ENCODE measurements around the gene EPHB2. TPM values are rescaled to one million over a fixed set of nuclear protein-coding genes. Genes with fewer than 3 reads are reported as not detected.

The EPHB2 gene
- total and polyA plus RNA-seq, 2 donors (not counting 1 experiment from before 2014, with no cell fraction given), result 0.07 to 0.39 TPM

DNA sequence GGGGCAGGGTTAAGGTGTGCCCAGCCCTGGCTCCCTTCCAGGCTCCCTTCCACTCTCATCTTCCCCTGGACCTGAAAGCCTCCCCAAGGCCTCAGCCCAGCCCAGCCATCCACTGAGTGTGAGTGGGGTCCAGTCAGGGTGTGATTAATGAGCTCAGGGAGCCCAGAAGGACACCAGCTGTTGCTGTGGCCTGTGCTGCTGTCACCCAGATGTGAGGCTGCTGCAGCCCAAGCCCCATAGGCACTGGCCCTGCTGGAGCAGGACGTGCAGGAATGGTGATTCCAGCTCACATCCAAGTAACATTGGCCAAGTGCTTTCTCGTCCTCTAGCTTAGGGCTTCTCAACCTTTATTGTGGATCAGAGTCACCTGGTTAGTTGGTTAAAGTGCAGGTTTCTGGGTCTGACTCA, 77.6 kb downstream of the EPHB2 start:
- H4K20me1 ChIP-seq (ENCODE audit: control insufficient read depth, insufficient read depth, low read length, poor library complexity, severe bottlenecking), result no peaks in the 10 kb centered on the region
- TF ChIP-seq, protein P1, sequence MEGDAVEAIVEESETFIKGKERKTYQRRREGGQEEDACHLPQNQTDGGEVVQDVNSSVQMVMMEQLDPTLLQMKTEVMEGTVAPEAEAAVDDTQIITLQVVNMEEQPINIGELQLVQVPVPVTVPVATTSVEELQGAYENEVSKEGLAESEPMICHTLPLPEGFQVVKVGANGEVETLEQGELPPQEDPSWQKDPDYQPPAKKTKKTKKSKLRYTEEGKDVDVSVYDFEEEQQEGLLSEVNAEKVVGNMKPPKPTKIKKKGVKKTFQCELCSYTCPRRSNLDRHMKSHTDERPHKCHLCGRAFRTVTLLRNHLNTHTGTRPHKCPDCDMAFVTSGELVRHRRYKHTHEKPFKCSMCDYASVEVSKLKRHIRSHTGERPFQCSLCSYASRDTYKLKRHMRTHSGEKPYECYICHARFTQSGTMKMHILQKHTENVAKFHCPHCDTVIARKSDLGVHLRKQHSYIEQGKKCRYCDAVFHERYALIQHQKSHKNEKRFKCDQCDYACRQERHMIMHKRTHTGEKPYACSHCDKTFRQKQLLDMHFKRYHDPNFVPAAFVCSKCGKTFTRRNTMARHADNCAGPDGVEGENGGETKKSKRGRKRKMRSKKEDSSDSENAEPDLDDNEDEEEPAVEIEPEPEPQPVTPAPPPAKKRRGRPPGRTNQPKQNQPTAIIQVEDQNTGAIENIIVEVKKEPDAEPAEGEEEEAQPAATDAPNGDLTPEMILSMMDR (IDR thresholded peaks at IDR 0.05), result no peak
- no peak for TF ChIP-seq EZH2 (IDR thresholded peaks at IDR 0.05; ENCODE audit: borderline replicate concordance, insufficient read depth, low read depth, low read length, poor library complexity, severe bottlenecking)
- Mint-ChIP-seq H3K27ac (no peak overlapping the region), H3K9me3 (ENCODE audit: insufficient read depth) (no peaks in the 10 kb centered on the region), H3K4me1 (no peaks in the 10 kb centered on the region), H3K27me3 (peaks cover 4% of the 10 kb centered on the region), H3K4me3 (no peak overlapping the region)
- no peak overlapping the region for H3K4me3 ChIP-seq (ENCODE audit: control extremely low read depth in 1 of 5, extremely low read depth in 1 of 5, insufficient read depth in 1 of 5, low read depth in 2 of 5, low read length in 4 of 5)
- POLR2A ChIA-PET, result no interaction called here
- H3K9me3 ChIP-seq (ENCODE audit: control extremely low read depth in 1 of 3, control insufficient read depth in 2 of 3, insufficient read depth in 1 of 3, low read length in 2 of 3), result no peaks in the 10 kb centered on the region
- no peaks in the 10 kb centered on the region for H3K79me2 ChIP-seq (ENCODE audit: control insufficient read depth, insufficient read depth, low read length)
- H3K27me3 ChIP-seq (replicated peaks in 1 of 4; ENCODE audit: control extremely low read depth in 1 of 4, control insufficient read depth in 3 of 4, insufficient read depth in 4 of 4, low read length in 3 of 4), result no peaks in the 10 kb centered on the region
- CTCF ChIA-PET, result no interaction called here
- H2AFZ ChIP-seq (ENCODE audit: insufficient read depth, low read depth, low read length, poor library complexity, severe bottlenecking), result no peak overlapping the region
- no peak overlapping the region for H3K9ac ChIP-seq (ENCODE audit: low read length)
- DNase-seq, result no peak
- intact Hi-C loops (cut with micrococcal nuclease), result no loop called here
- no peak overlapping the region for H3K4me2 ChIP-seq (replicated peaks; ENCODE audit: low read depth, low read length, poor library complexity, severe bottlenecking)
- WGBS (ENCODE audit: insufficient coverage), result 50% methylated on average over 1 of the region's 2 CpGs
- ATAC-seq (ENCODE audit: low read depth), result no peak
- H3K27ac ChIP-seq (ENCODE audit: low read length in 2 of 2), result no peak overlapping the region
- no peaks in the 10 kb centered on the region for H3K36me3 ChIP-seq (replicated peaks in 1 of 2; ENCODE audit: control extremely low read depth in 1 of 2, control insufficient read depth in 1 of 2, extremely low read depth in 1 of 2, insufficient read depth in 2 of 2, low read length in 1 of 2)
- no peaks in the 10 kb centered on the region for H3K4me1 ChIP-seq (ENCODE audit: control insufficient read depth in 2 of 2, insufficient read depth in 2 of 2, low read length in 2 of 2)

DNA sequence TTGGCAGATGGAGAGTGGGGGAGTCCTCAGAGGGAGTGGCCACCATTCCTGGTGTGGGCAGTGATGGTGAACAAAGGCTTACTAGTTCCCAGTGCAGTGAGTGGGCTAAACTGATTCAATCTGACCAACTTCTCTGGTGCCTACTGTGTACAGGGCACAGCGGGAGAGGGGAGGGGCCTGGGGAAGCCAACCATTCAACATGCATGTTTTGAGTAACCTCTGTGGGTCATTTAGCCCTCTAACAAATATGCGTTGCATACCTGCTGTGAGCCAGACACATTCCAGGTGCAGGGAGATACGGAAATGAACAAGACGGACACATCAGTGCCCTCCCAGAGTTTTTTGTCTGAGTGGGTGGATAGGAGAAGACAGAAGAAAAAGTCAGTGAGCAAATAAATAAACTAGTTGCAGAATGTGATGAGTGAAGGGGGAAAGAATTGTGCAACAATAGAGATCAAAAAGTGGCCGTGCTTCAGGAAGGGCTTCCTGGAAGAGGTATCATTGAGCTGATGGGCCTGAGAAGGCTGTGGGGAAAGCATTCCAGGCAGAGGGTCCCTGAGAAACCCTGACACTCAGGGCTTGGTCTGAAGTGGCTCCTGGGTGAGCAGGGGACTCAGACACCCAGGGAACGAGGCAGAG, 78.8 kb downstream of the EPHB2 start:
- Mint-ChIP-seq H3K27me3 (peaks cover 4% of the 10 kb centered on the region), H3K9me3 (ENCODE audit: insufficient read depth) (no peaks in the 10 kb centered on the region), H3K4me3 (no peak overlapping the region), H3K27ac (peak overlapping the region; percentile 5), H3K4me1 (no peaks in the 10 kb centered on the region)
- H3K9me3 ChIP-seq (ENCODE audit: control extremely low read depth in 1 of 3, control insufficient read depth in 2 of 3, insufficient read depth in 1 of 3, low read length in 2 of 3), result no peaks in the 10 kb centered on the region
- no peak for DNase-seq
- H3K27me3 ChIP-seq (replicated peaks in 1 of 4; ENCODE audit: control extremely low read depth in 1 of 4, control insufficient read depth in 3 of 4, insufficient read depth in 4 of 4, low read length in 3 of 4), result no peaks in the 10 kb centered on the region
- H3K79me2 ChIP-seq (ENCODE audit: control insufficient read depth, insufficient read depth, low read length), result no peaks in the 10 kb centered on the region
- no peak overlapping the region for H3K27ac ChIP-seq (ENCODE audit: low read length in 2 of 2)
- H3K4me3 ChIP-seq (ENCODE audit: control extremely low read depth in 1 of 5, extremely low read depth in 1 of 5, insufficient read depth in 1 of 5, low read depth in 2 of 5, low read length in 4 of 5), result no peak overlapping the region
- no peaks in the 10 kb centered on the region for H3K4me1 ChIP-seq (ENCODE audit: control insufficient read depth in 2 of 2, insufficient read depth in 2 of 2, low read length in 2 of 2)
- ATAC-seq (ENCODE audit: low read depth), result no peak
- H3K9ac ChIP-seq (ENCODE audit: low read length), result no peak overlapping the region
- H2AFZ ChIP-seq (ENCODE audit: insufficient read depth, low read depth, low read length, poor library complexity, severe bottlenecking), result no peak overlapping the region
- ChIA-PET POLR2A (no interaction called here), CTCF (no interaction called here)
- intact Hi-C loops (cut with micrococcal nuclease), result no loop called here
- WGBS (ENCODE audit: insufficient coverage), result 83% methylated on average over 5 of the region's 6 CpGs
- TF ChIP-seq EZH2 (IDR thresholded peaks at IDR 0.05; ENCODE audit: borderline replicate concordance, insufficient read depth, low read depth, low read length, poor library complexity, severe bottlenecking), result no peak
- TF ChIP-seq, protein P1 (IDR thresholded peaks at IDR 0.05), result no peak
- no peak overlapping the region for H3K4me2 ChIP-seq (replicated peaks; ENCODE audit: low read depth, low read length, poor library complexity, severe bottlenecking)
- no peaks in the 10 kb centered on the region for H3K36me3 ChIP-seq (replicated peaks in 1 of 2; ENCODE audit: control extremely low read depth in 1 of 2, control insufficient read depth in 1 of 2, extremely low read depth in 1 of 2, insufficient read depth in 2 of 2, low read length in 1 of 2)
- no peaks in the 10 kb centered on the region for H4K20me1 ChIP-seq (ENCODE audit: control insufficient read depth, insufficient read depth, low read length, poor library complexity, severe bottlenecking)

All from B cell (primary cell).